OCI-LY7 (cell line): ENCODE results near the gene OARD1. TPM values are rescaled to one million over a fixed set of nuclear protein-coding genes. Genes with fewer than 3 reads are reported as not detected.
"Not testable (repeated sequence)": the region's sequence is repeated elsewhere in the genome, so short reads cannot be mapped to it uniquely, and the experiment has no call there.

ENCODE experiments used
- BruUV-seq: library from RNA; stranded (reverse); fragments of 400-500 nt; replicated peaks from 2 replicates; lab custom pipeline; 2021; lab: Mats Ljungman, UMichigan
- CTCF ChIA-PET: fragments of 300-600 bp; sonication (Branson Sonifier 250); formaldehyde crosslinking; loops from one replicate; lab custom pipeline; 2022; ENCODE audit warnings: antibody characterized with exemption; ENCODE audit not compliant: unreplicated experiment; lab: Charles Lee
- POLR2A ChIA-PET: fragments of 300-600 bp; sonication (Branson Sonifier 250); formaldehyde crosslinking; loops from one replicate; lab custom pipeline; 2022; ENCODE audit warnings: antibody characterized with exemption; lab: Charles Lee
- DNase-seq: peaks from one replicate; pipeline ENCODE4 v3.0.0-alpha.2; 2015; ENCODE audit warnings: low spot score
- H2AFZ ChIP-seq: fragments of 200-600 bp; sonication (generic), shearing (Covaris generic); 2 replicates; pipeline ENCODE4 v1.6.1; 2014; ENCODE audit warnings: mild to moderate bottlenecking, antibody characterized with exemption, low read length, moderate library complexity
- H3K27ac ChIP-seq: fragments of 200-600 bp; sonication (generic); 2 replicates; pipeline ENCODE4 v1.5.1; 2014; ENCODE audit warnings: mixed run types, low read depth, mild to moderate bottlenecking, moderate library complexity, low read length, inconsistent platforms; ENCODE audit not compliant: poor library complexity, severe bottlenecking
- H3K36me3 ChIP-seq: fragments of 200-600 bp; sonication (generic); 2 replicates; pipeline ENCODE4 v1.6.1; 2014; ENCODE audit warnings: mild to moderate bottlenecking, antibody characterized with exemption, low read length, moderate library complexity, mixed read lengths; ENCODE audit not compliant: insufficient read depth
- H3K4me1 ChIP-seq: fragments of 200-600 bp; sonication (generic); 2 replicates; pipeline ENCODE4 v1.5.1; 2014; ENCODE audit warnings: mild to moderate bottlenecking, low read length; ENCODE audit not compliant: insufficient read depth, poor library complexity, severe bottlenecking
- H3K4me2 ChIP-seq: fragments of 200-600 bp; sonication (generic); 2 replicates; pipeline ENCODE4 v1.6.1; 2014; ENCODE audit warnings: mild to moderate bottlenecking, low read length
- H3K4me3 ChIP-seq: fragments of 200-600 bp; sonication (generic); 2 replicates; pipeline ENCODE4 v1.5.1; 2014; ENCODE audit warnings: mild to moderate bottlenecking, low read depth, low read length; ENCODE audit not compliant: poor library complexity, severe bottlenecking
- H3K79me2 ChIP-seq: fragments of 200-600 bp; sonication (generic); 2 replicates; pipeline ENCODE4 v1.6.1; 2016; ENCODE audit warnings: low read depth, mild to moderate bottlenecking, low read length, moderate library complexity, mixed read lengths; ENCODE audit not compliant: insufficient read depth
- H3K9me2 ChIP-seq: fragments of 200-600 bp; sonication (generic); 2 replicates; pipeline ENCODE4 v1.6.1; 2016; ENCODE audit warnings: mild to moderate bottlenecking, low read length, mixed read lengths; ENCODE audit not compliant: insufficient read depth
- H3K9me3 ChIP-seq: fragments of 200-600 bp; sonication (generic); 2 replicates; pipeline ENCODE4 v1.6.1; 2014; ENCODE audit warnings: mild to moderate bottlenecking, mixed run types, low read length, mixed read lengths
- H4K20me1 ChIP-seq: fragments of 200-600 bp; sonication (generic); 2 replicates; pipeline ENCODE4 v1.6.1; 2014; ENCODE audit warnings: mild to moderate bottlenecking, antibody characterized with exemption, low read length, moderate library complexity, mixed read lengths; ENCODE audit not compliant: insufficient read depth
- CTCF ChIP-seq: fragments of 200-600 bp; sonication (generic); conservative IDR thresholded peaks from 2 replicates; pipeline ENCODE4 v1.5.1; 2014; ENCODE audit warnings: mild to moderate bottlenecking, antibody characterized with exemption, low read length, moderate library complexity, mixed read lengths
- EZH2phosphoT487 ChIP-seq: fragments of 200-600 bp; sonication (generic); IDR thresholded peaks from 2 replicates; pipeline ENCODE4 v1.6.1; 2018; ENCODE audit warnings: low read depth, borderline replicate concordance, mild to moderate bottlenecking, mixed run types, antibody characterized with exemption, low read length, moderate library complexity, mixed read lengths
- intact Hi-C: fragments of 100-400 bp; cut with micrococcal nuclease; formaldehyde crosslinking; loops from one replicate; pipeline ENCODE4 v1.10.0; 2022; ENCODE audit not compliant: unreplicated experiment
- total RNA-seq, 2 experiments: library from RNA; depleted of rRNA in 1 of 2; stranded (reverse); fragments of >200 nt in 1 of 2; shearing (Covaris generic) in 1 of 2; gene quantifications; 2 replicates each; pipeline ENCODE4 v1.2.3, GENCODE V29; 2014 to 2022

Gene OARD1
- total RNA-seq, 2 experiments from 2014 or later, result 21.0 to 41.6 TPM

GRCh38 chr6:41022294-41022693, 49.9 kb downstream of the OARD1 start:
- Histone ChIP-seq H3K9me3 (no peaks in the 10 kb centered on the region), H3K4me2 (no peak overlapping the region), H3K4me3 (no peak overlapping the region), H4K20me1 (no peaks in the 10 kb centered on the region), H3K27ac (no peak overlapping the region), H2AFZ (no peak overlapping the region), H3K4me1 (peaks cover 5% of the 10 kb centered on the region), H3K79me2 (no peaks in the 10 kb centered on the region), H3K9me2 (no peaks in the 10 kb centered on the region), H3K36me3 (no peaks in the 10 kb centered on the region)
- ChIA-PET CTCF (no interaction called here), POLR2A (interaction anchor here (0.6 kb wide), 1 partner anchor 675 kb away, joined by 3 read pairs; no protein-coding TSS in a partner anchor)
- no TSS peak for BruUV-seq
- DNase-seq, result no peak
- no peak for TF ChIP-seq CTCF
- no peak for TF ChIP-seq EZH2phosphoT487
- intact Hi-C loops, result no loop called here

DNA sequence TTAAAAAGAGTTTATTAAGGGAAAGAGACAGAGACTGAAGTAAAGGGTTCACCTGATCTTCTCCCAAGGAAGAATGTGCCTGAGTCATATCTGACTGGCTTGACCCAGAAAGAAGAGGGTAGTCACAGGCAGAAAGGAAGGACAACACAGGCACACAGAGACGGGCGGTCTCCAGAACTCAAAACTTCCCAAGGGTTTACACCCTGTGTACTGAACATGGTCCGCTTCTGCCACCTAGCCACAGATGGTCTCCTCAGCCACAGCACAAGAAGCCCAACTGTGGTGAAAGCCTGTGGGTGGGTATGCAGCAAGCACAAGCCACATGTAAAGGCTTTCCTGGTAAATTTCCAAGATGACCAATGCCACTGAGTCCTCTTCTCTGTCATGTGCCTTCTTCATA, 50.3 kb downstream of the OARD1 start:
- CTCF ChIA-PET, result no interaction called here
- Histone ChIP-seq H3K27ac (no peak overlapping the region), H3K9me3 (no peaks in the 10 kb centered on the region), H3K4me1 (peaks cover under 1% of the 10 kb centered on the region), H4K20me1 (no peaks in the 10 kb centered on the region), H3K9me2 (no peaks in the 10 kb centered on the region), H3K4me3 (no peak overlapping the region), H3K36me3 (no peaks in the 10 kb centered on the region), H3K79me2 (no peaks in the 10 kb centered on the region), H2AFZ (no peak overlapping the region), H3K4me2 (no peak overlapping the region)
- TF ChIP-seq CTCF, result no peak
- TF ChIP-seq EZH2phosphoT487, result no peak
- no TSS peak for BruUV-seq
- no peak for DNase-seq
- POLR2A ChIA-PET, result interaction anchor here (0.6 kb wide), 1 partner anchor 674 kb away, joined by 3 read pairs; no protein-coding TSS in a partner anchor
- intact Hi-C loops, result no loop called here

- Histone ChIP-seq H3K4me1 (no peaks in the 10 kb centered on the region), H3K36me3 (no peaks in the 10 kb centered on the region), H3K9me2 (no peaks in the 10 kb centered on the region), H2AFZ (no peak overlapping the region), H3K4me2 (no peak overlapping the region), H4K20me1 (no peaks in the 10 kb centered on the region), H3K4me3 (no peak overlapping the region), H3K9me3 (no peaks in the 10 kb centered on the region), H3K79me2 (no peaks in the 10 kb centered on the region), H3K27ac (no peak overlapping the region)
- no peak for DNase-seq
- BruUV-seq, result no TSS peak
- ChIA-PET POLR2A (no interaction called here), CTCF (no interaction called here)
- TF ChIP-seq EZH2phosphoT487, result no peak
- TF ChIP-seq CTCF, result no peak
- intact Hi-C loops, result no loop called here
Observed at GRCh38 chr6:41017663-41018062, 54.5 kb downstream of the OARD1 start.

DNA sequence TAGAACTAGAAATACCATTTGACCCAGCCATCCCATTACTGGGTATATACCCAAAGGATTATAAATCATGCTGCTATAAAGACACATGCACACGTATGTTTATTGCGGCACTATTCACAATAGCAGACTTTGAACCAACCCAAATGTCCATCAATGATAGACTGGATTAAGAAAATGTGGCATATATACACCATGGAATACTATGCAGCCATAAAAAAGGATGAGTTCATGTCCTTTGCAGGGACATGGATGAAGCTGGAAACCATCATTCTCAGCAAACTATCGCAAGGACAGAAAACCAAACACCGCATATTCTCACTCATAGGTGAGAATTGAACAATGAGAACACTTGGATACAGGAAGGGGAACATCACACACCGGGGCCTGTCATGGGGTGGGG, 56.3 kb downstream of the OARD1 start:
- DNase-seq, H3K4me3 ChIP-seq, H4K20me1 ChIP-seq, POLR2A ChIA-PET, H3K4me2 ChIP-seq, CTCF ChIA-PET, H3K27ac ChIP-seq, H2AFZ ChIP-seq, intact Hi-C loops, BruUV-seq, H3K9me2 ChIP-seq, H3K4me1 ChIP-seq, H3K79me2 ChIP-seq, H3K36me3 ChIP-seq, H3K9me3 ChIP-seq: not testable (repeated sequence)
